OCI-LY7 (cell line): ENCODE data around the gene CARD8. TPM values are rescaled to one million over a fixed set of nuclear protein-coding genes. Genes with fewer than 3 reads are reported as not detected.

Experiments used
- BruUV-seq: library from RNA; stranded (reverse); fragments of 400-500 nt; replicated peaks from 2 replicates; lab custom pipeline; 2021; lab: Mats Ljungman, UMichigan
- CTCF ChIA-PET: fragments of 300-600 bp; sonication (Branson Sonifier 250); formaldehyde crosslinking; loops from one replicate; lab custom pipeline; 2022; ENCODE audit warnings: antibody characterized with exemption; ENCODE audit not compliant: unreplicated experiment; lab: Charles Lee
- POLR2A ChIA-PET: fragments of 300-600 bp; sonication (Branson Sonifier 250); formaldehyde crosslinking; loops from one replicate; lab custom pipeline; 2022; ENCODE audit warnings: antibody characterized with exemption; lab: Charles Lee
- DNase-seq: peaks from one replicate; pipeline ENCODE4 v3.0.0-alpha.2; 2015; ENCODE audit warnings: low spot score
- H2AFZ ChIP-seq: fragments of 200-600 bp; sonication (generic), shearing (Covaris generic); 2 replicates; pipeline ENCODE4 v1.6.1; 2014; ENCODE audit warnings: mild to moderate bottlenecking, antibody characterized with exemption, low read length, moderate library complexity
- H3K27ac ChIP-seq: fragments of 200-600 bp; sonication (generic); 2 replicates; pipeline ENCODE4 v1.5.1; 2014; ENCODE audit warnings: mixed run types, low read depth, mild to moderate bottlenecking, moderate library complexity, low read length, inconsistent platforms; ENCODE audit not compliant: poor library complexity, severe bottlenecking
- H3K36me3 ChIP-seq: fragments of 200-600 bp; sonication (generic); 2 replicates; pipeline ENCODE4 v1.6.1; 2014; ENCODE audit warnings: mild to moderate bottlenecking, antibody characterized with exemption, low read length, moderate library complexity, mixed read lengths; ENCODE audit not compliant: insufficient read depth
- H3K4me1 ChIP-seq: fragments of 200-600 bp; sonication (generic); 2 replicates; pipeline ENCODE4 v1.5.1; 2014; ENCODE audit warnings: mild to moderate bottlenecking, low read length; ENCODE audit not compliant: insufficient read depth, poor library complexity, severe bottlenecking
- H3K4me2 ChIP-seq: fragments of 200-600 bp; sonication (generic); 2 replicates; pipeline ENCODE4 v1.6.1; 2014; ENCODE audit warnings: mild to moderate bottlenecking, low read length
- H3K4me3 ChIP-seq: fragments of 200-600 bp; sonication (generic); 2 replicates; pipeline ENCODE4 v1.5.1; 2014; ENCODE audit warnings: mild to moderate bottlenecking, low read depth, low read length; ENCODE audit not compliant: poor library complexity, severe bottlenecking
- H3K79me2 ChIP-seq: fragments of 200-600 bp; sonication (generic); 2 replicates; pipeline ENCODE4 v1.6.1; 2016; ENCODE audit warnings: low read depth, mild to moderate bottlenecking, low read length, moderate library complexity, mixed read lengths; ENCODE audit not compliant: insufficient read depth
- H3K9me2 ChIP-seq: fragments of 200-600 bp; sonication (generic); 2 replicates; pipeline ENCODE4 v1.6.1; 2016; ENCODE audit warnings: mild to moderate bottlenecking, low read length, mixed read lengths; ENCODE audit not compliant: insufficient read depth
- H3K9me3 ChIP-seq: fragments of 200-600 bp; sonication (generic); 2 replicates; pipeline ENCODE4 v1.6.1; 2014; ENCODE audit warnings: mild to moderate bottlenecking, mixed run types, low read length, mixed read lengths
- H4K20me1 ChIP-seq: fragments of 200-600 bp; sonication (generic); 2 replicates; pipeline ENCODE4 v1.6.1; 2014; ENCODE audit warnings: mild to moderate bottlenecking, antibody characterized with exemption, low read length, moderate library complexity, mixed read lengths; ENCODE audit not compliant: insufficient read depth
- EZH2phosphoT487 ChIP-seq: fragments of 200-600 bp; sonication (generic); IDR thresholded peaks from 2 replicates; pipeline ENCODE4 v1.6.1; 2018; ENCODE audit warnings: low read depth, borderline replicate concordance, mild to moderate bottlenecking, mixed run types, antibody characterized with exemption, low read length, moderate library complexity, mixed read lengths
- intact Hi-C: fragments of 100-400 bp; cut with micrococcal nuclease; formaldehyde crosslinking; loops from one replicate; pipeline ENCODE4 v1.10.0; 2022; ENCODE audit not compliant: unreplicated experiment
- total RNA-seq, 2 experiments: library from RNA; depleted of rRNA in 1 of 2; stranded (reverse); fragments of >200 nt in 1 of 2; shearing (Covaris generic) in 1 of 2; gene quantifications; 2 replicates each; pipeline ENCODE4 v1.2.3, GENCODE V29; 2014 to 2022
- TF ChIP-seq, protein P1 (sequence below): fragments of 200-600 bp; sonication (generic); conservative IDR thresholded peaks from 2 replicates; pipeline ENCODE4 v1.5.1; 2014; ENCODE audit warnings: mild to moderate bottlenecking, antibody characterized with exemption, low read length, moderate library complexity, mixed read lengths

CARD8 gene
- total RNA-seq, 2 experiments from 2014 or later: 51.0 to 56.1 TPM

DNA sequence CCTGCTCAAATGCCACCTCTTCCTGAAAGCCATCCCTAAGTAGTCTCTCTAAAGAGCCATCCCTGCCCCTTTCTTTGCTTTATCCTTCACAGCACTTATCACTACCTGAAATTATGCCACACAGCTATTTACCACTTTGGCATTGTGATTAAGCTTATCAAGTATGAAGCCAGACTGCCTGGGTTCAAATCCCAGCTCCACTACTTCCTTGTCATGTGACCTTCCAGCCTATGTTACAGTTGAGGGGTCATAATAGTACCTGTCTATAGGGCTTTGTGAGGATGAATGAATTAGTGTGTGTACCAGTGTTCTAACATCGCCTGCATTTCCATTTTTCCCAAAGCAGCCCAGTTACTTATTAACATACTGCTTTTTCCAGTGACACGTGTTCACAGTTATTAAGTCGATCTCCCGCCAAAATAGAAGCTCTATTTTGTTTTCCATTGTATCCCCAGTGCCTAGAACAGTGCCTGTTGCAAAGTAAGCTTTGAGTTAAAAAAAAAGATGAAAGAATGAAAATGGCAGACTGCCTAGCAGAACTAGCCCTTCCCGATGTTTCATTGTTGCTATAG lies 52.4 kb downstream of the CARD8 start:
- ChIA-PET POLR2A (interaction anchor here (0.6 to 2.8 kb wide), 18 partner anchors 10 to 1956 kb away, joined by 3 to 24 read pairs (median 4); partner anchors contain the start of gene CARD8), CTCF (interaction anchor here (0.5 to 1.4 kb wide), 6 partner anchors 18 to 290 kb away, joined by 3 read pairs; no protein-coding TSS in a partner anchor)
- peak; percentile 28 for DNase-seq
- peak overlapping the region; percentile 84 for H3K4me2 ChIP-seq
- H3K79me2 ChIP-seq: peaks cover 16% of the 10 kb centered on the region
- H3K4me1 ChIP-seq: peaks cover 23% of the 10 kb centered on the region
- peaks cover 19% of the 10 kb centered on the region for H3K36me3 ChIP-seq
- H3K9me3 ChIP-seq: no peaks in the 10 kb centered on the region
- no peaks in the 10 kb centered on the region for H3K9me2 ChIP-seq
- no peaks in the 10 kb centered on the region for H4K20me1 ChIP-seq
- intact Hi-C loops: loop anchor here (5.0 kb wide), 1 partner anchor 54 kb away; the partner anchor contains the start of gene CARD8
- peak overlapping the region; percentile 60 for H3K27ac ChIP-seq
- TF ChIP-seq, protein P1, sequence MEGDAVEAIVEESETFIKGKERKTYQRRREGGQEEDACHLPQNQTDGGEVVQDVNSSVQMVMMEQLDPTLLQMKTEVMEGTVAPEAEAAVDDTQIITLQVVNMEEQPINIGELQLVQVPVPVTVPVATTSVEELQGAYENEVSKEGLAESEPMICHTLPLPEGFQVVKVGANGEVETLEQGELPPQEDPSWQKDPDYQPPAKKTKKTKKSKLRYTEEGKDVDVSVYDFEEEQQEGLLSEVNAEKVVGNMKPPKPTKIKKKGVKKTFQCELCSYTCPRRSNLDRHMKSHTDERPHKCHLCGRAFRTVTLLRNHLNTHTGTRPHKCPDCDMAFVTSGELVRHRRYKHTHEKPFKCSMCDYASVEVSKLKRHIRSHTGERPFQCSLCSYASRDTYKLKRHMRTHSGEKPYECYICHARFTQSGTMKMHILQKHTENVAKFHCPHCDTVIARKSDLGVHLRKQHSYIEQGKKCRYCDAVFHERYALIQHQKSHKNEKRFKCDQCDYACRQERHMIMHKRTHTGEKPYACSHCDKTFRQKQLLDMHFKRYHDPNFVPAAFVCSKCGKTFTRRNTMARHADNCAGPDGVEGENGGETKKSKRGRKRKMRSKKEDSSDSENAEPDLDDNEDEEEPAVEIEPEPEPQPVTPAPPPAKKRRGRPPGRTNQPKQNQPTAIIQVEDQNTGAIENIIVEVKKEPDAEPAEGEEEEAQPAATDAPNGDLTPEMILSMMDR: no peak
- TF ChIP-seq EZH2phosphoT487: no peak
- TSS peak; percentile 84 for BruUV-seq
- peak overlapping the region; percentile 81 for H3K4me3 ChIP-seq
- peak overlapping the region; percentile 83; the same call in 1 of the 2 replicates for H2AFZ ChIP-seq

DNA sequence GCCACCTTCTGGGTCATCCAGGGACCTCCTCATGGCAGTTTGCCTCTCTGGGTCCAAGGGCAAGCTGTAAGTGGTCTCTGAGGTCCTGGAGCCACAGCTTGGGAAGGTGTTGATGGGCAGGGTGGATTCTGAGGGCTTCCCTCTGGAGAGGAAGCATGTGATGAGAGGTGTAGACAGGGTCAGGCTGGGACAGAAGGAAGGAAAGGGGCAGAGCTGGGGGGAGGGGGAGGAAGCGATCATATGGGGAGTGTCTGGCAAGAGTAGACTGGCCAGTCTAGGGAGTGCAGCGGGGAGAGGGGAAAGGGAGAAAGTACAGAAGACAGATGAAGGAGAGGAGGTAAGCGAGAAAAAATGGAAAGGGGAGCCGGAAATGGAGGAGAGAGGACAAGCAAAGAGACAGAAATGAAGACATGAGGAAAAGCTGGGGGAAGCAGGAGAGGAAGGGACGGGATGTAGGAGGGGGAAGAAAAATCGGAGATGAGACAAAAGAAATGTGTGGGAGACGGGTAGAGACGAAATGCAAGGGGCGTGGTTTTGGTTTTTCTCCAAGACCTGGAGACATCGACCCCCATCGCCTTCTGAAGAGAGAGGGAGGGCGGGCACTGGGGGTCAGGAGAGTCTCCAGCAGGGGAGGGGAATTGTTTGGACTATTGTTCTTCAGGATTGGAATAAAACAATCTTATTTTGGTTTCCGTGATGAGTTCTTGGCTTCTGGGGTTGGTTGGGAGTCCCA lies 58.6 kb downstream of the CARD8 start:
- Histone ChIP-seq H3K4me3 (no peak overlapping the region), H3K4me1 (no peaks in the 10 kb centered on the region), H3K9me3 (no peaks in the 10 kb centered on the region), H3K36me3 (peaks cover 5% of the 10 kb centered on the region; the same call in 1 of the 2 replicates), H3K79me2 (no peaks in the 10 kb centered on the region), H3K9me2 (no peaks in the 10 kb centered on the region), H4K20me1 (no peaks in the 10 kb centered on the region), H3K4me2 (no peak overlapping the region), H3K27ac (no peak overlapping the region), H2AFZ (no peak overlapping the region)
- ChIA-PET CTCF (no interaction called here), POLR2A (no interaction called here)
- DNase-seq: no peak
- no peak for TF ChIP-seq EZH2phosphoT487
- TF ChIP-seq, protein P1: no peak
- intact Hi-C loops: no loop called here
- no TSS peak for BruUV-seq
